ENCODE results near the gene AQP9. TPM values are rescaled to one million over a fixed set of nuclear protein-coding genes. Genes with fewer than 3 reads are reported as not detected.

The AQP9 gene
- under 1 TPM; 0.17 to 0.18 TPM for total RNA-seq

GRCh38 chr15:58138106-58138505 is at the start of gene AQP9:
TSS of gene AQP9 (plus strand) at chr15:58138381. CDS start at chr15:58138566, 185 bp downstream.
- DNase-seq (ENCODE audit: low spot score): peak; percentile 20
- Histone ChIP-seq H3K27me3 (replicated peaks; ENCODE audit: insufficient read depth) (no peaks in the 10 kb centered on the region), H3K27ac (no peak within 1 kb of the TSS), H3K36me3 (no peaks in the 10 kb centered on the region), H3K4me1 (replicated peaks) (no peaks in the 10 kb centered on the region), H3K4me3 (no peak within 1 kb of the TSS), H3K9me3 (no peaks in the 10 kb centered on the region)
- no peak for TF ChIP-seq POLR2AphosphoS5 (IDR thresholded peaks at IDR 0.05)
- no peak for TF ChIP-seq POLR2A (IDR thresholded peaks at IDR 0.05)
- no peak for TF ChIP-seq CTCF (IDR thresholded peaks at IDR 0.05)
- intact Hi-C loops (cut with DNase I): no loop called here
- 61% methylated on average over 7 of the region's 7 CpGs for WGBS

GRCh38 chr15:58095415-58095814 is 42.8 kb upstream of the AQP9 start:
- Histone ChIP-seq H3K36me3 (no peaks in the 10 kb centered on the region), H3K9me3 (no peaks in the 10 kb centered on the region), H3K27ac (no peak overlapping the region), H3K27me3 (replicated peaks; ENCODE audit: insufficient read depth) (no peaks in the 10 kb centered on the region), H3K4me3 (no peak overlapping the region), H3K4me1 (replicated peaks) (no peaks in the 10 kb centered on the region)
- WGBS: 50% methylated on average over 2 of the region's 2 CpGs
- DNase-seq (ENCODE audit: low spot score): peak; percentile 46
- intact Hi-C loops (cut with DNase I): no loop called here
- TF ChIP-seq POLR2AphosphoS5 (IDR thresholded peaks at IDR 0.05) (peak; percentile 65), CTCF (IDR thresholded peaks at IDR 0.05) (no peak)

GRCh38 chr15:58096529-58097084 is 41.6 kb upstream of the AQP9 start:
- no peak overlapping the region for H3K4me3 ChIP-seq
- TF ChIP-seq POLR2AphosphoS5 (IDR thresholded peaks at IDR 0.05) (no peak), POLR2A (IDR thresholded peaks at IDR 0.05) (no peak), CTCF (IDR thresholded peaks at IDR 0.05) (no peak)
- no peaks in the 10 kb centered on the region for H3K27me3 ChIP-seq (replicated peaks; ENCODE audit: insufficient read depth)
- H3K36me3 ChIP-seq: no peaks in the 10 kb centered on the region
- 87% methylated on average over 6 of the region's 6 CpGs for WGBS
- H3K27ac ChIP-seq: no peak overlapping the region
- H3K4me1 ChIP-seq (replicated peaks): no peaks in the 10 kb centered on the region
- intact Hi-C loops (cut with DNase I): no loop called here
- no peaks in the 10 kb centered on the region for H3K9me3 ChIP-seq
- no peak for DNase-seq (ENCODE audit: low spot score)

- DNase-seq (ENCODE audit: low spot score): no peak
- Histone ChIP-seq H3K36me3 (no peaks in the 10 kb centered on the region), H3K9me3 (no peaks in the 10 kb centered on the region), H3K4me1 (replicated peaks) (no peaks in the 10 kb centered on the region), H3K27me3 (replicated peaks; ENCODE audit: insufficient read depth) (no peaks in the 10 kb centered on the region), H3K27ac (no peak overlapping the region), H3K4me3 (no peak overlapping the region)
- intact Hi-C loops (cut with DNase I): no loop called here
- TF ChIP-seq POLR2AphosphoS5 (IDR thresholded peaks at IDR 0.05) (no peak), CTCF (IDR thresholded peaks at IDR 0.05) (no peak), POLR2A (IDR thresholded peaks at IDR 0.05) (no peak)
Measured at GRCh38 chr15:58103482-58103881, 34.7 kb upstream of the AQP9 start.

GRCh38 chr15:58108117-58108516 is 30.1 kb upstream of the AQP9 start:
- TF ChIP-seq POLR2AphosphoS5 (IDR thresholded peaks at IDR 0.05): no peak
- no peak for TF ChIP-seq POLR2A (IDR thresholded peaks at IDR 0.05)
- TF ChIP-seq CTCF (IDR thresholded peaks at IDR 0.05): no peak
- H3K9me3 ChIP-seq: no peaks in the 10 kb centered on the region
- 78% methylated on average over 2 of the region's 2 CpGs for WGBS
- H3K4me3 ChIP-seq: no peak overlapping the region
- intact Hi-C loops (cut with DNase I): no loop called here
- H3K27ac ChIP-seq: no peak overlapping the region
- H3K27me3 ChIP-seq (replicated peaks; ENCODE audit: insufficient read depth): no peaks in the 10 kb centered on the region
- no peaks in the 10 kb centered on the region for H3K4me1 ChIP-seq (replicated peaks)
- no peaks in the 10 kb centered on the region for H3K36me3 ChIP-seq
- DNase-seq (ENCODE audit: low spot score): no peak
